Renal pelvis (tissue), 12 donors: Measurements from ENCODE around the gene UTP15. TPM values are rescaled to one million over a fixed set of nuclear protein-coding genes. Genes with fewer than 3 reads are reported as not detected.
A peak's percentile ranks its signal among the peaks of the same experiment; 100 is the strongest.

Experiments
- DNase-seq: peaks from one replicate; pipeline ENCODE4 v3.0.0-alpha.2; 2013
- long read RNA-seq, 16 experiments: transcript quantifications; one replicate each; lab custom pipeline, GENCODE V29; 2026
- polyA plus RNA-seq, 3 donors: library from polyadenylated mRNA; unstranded; fragments of 120-200 nt; gene quantifications; one replicate each; pipeline ENCODE4 v1.2.1, GENCODE V29; 2013; ENCODE audit not compliant: insufficient read length in 3 of 3

Gene UTP15, protein sequence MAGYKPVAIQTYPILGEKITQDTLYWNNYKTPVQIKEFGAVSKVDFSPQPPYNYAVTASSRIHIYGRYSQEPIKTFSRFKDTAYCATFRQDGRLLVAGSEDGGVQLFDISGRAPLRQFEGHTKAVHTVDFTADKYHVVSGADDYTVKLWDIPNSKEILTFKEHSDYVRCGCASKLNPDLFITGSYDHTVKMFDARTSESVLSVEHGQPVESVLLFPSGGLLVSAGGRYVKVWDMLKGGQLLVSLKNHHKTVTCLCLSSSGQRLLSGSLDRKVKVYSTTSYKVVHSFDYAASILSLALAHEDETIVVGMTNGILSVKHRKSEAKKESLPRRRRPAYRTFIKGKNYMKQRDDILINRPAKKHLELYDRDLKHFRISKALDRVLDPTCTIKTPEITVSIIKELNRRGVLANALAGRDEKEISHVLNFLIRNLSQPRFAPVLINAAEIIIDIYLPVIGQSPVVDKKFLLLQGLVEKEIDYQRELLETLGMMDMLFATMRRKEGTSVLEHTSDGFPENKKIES
- polyA plus RNA-seq: 10 to 100 TPM; 12.4 to 17.7 (median 15.2) TPM
- long read RNA-seq, donor 1, partial matches to known transcripts: 0 of 1 reads
- long read RNA-seq, donor 1, other reads (novel, unspliced or antisense): 0 of 1 reads
- long read RNA-seq, donor 2, partial matches to known transcripts: 6 of 8 reads
- long read RNA-seq, donor 2, other reads (novel, unspliced or antisense): 0 of 8 reads
- long read RNA-seq, donor 3, partial matches to known transcripts: 39 of 41 reads
- long read RNA-seq, donor 3, other reads (novel, unspliced or antisense): 0 of 41 reads
- long read RNA-seq, donor 4, partial matches to known transcripts: 0 of 2 reads
- long read RNA-seq, donor 4, other reads (novel, unspliced or antisense): 0 of 2 reads
- long read RNA-seq, donor 5: 0 reads
- long read RNA-seq, donor 6, partial matches to known transcripts: 0 of 4 reads
- long read RNA-seq, donor 6, other reads (novel, unspliced or antisense): 0 of 4 reads
- long read RNA-seq, donor 7, partial matches to known transcripts: 0 of 3 reads
- long read RNA-seq, donor 7, other reads (novel, unspliced or antisense): 0 of 3 reads
- long read RNA-seq, donor 8: 0 reads
- long read RNA-seq, donor 9, partial matches to known transcripts: 0 of 1 reads
- long read RNA-seq, donor 9, other reads (novel, unspliced or antisense): 0 of 1 reads
- long read RNA-seq, donor 10, partial matches to known transcripts: 0 of 1 reads
- long read RNA-seq, donor 10, other reads (novel, unspliced or antisense): 0 of 1 reads
- long read RNA-seq, donor 11, partial matches to known transcripts: 0 of 3 reads
- long read RNA-seq, donor 11, other reads (novel, unspliced or antisense): 0 of 3 reads
- long read RNA-seq, donor 12, partial matches to known transcripts: 0 of 3 reads
- long read RNA-seq, donor 12, other reads (novel, unspliced or antisense): 0 of 3 reads
- long read RNA-seq, donor 13, partial matches to known transcripts: 0 of 1 reads
- long read RNA-seq, donor 13, other reads (novel, unspliced or antisense): 0 of 1 reads
- long read RNA-seq, donor 14, transcript UTP15-201 (13 exons, 3,687 nt): major isoform, 5 of 5 reads
- long read RNA-seq, donor 14, partial matches to known transcripts: 0 of 5 reads
- long read RNA-seq, donor 14, other reads (novel, unspliced or antisense): 0 of 5 reads
- long read RNA-seq, donor 15, partial matches to known transcripts: 0 of 2 reads
- long read RNA-seq, donor 15, other reads (novel, unspliced or antisense): 0 of 2 reads
- long read RNA-seq, donor 16, partial matches to known transcripts: 0 of 1 reads
- long read RNA-seq, donor 16, other reads (novel, unspliced or antisense): 0 of 1 reads

DNA sequence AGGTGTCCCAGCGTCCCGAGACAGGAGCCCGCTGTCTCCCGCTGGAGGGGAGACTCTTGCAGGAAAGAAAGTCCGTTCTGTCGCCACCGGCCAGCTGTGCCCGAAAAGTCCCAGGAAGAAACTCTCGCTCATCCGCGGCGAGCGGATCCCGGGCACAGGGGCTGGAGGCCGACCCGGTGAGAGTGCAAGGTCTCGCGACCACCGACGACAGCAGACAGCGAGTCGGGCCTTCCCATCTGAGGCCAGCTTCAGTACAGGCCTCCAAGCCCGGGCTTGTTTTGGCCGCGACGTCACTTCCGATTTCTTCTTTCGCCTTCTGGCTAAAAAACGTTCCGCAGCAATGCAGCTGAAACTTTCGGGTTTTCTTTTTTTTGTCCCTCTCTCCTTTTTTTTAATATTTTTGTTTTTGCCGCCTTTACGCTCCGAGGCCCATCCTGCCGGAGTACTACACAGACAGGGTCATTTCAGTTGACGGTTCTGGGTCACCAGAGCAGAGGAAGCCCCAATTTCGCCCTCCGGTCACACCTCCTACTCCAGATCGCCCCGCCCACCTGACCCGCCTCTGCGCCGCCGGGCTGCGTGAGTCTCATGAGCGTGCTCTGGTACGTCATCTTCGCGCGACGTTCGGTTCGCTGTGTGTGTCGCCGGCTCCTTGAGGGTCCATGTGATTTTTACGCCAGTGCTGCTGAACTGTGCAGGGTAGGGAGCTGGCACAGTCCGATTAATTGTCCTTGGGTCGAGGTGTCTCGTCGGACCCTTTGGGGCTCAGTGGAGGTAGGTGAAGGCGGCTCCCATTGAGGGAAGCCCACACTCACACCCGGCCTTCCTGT lies at the start of gene UTP15, which contains the start of gene ANKRA2:
Gene UTP15 (plus strand): TSS at position 605 of the 830 bp plus-strand sequence. CDS start 1,602 bp downstream, outside the sequence.
Gene ANKRA2 (minus strand): TSS at position 501 of the 830 bp plus-strand sequence. CDS start 2,758 bp downstream, outside the sequence.
- DNase-seq: peak; percentile 99

DNA sequence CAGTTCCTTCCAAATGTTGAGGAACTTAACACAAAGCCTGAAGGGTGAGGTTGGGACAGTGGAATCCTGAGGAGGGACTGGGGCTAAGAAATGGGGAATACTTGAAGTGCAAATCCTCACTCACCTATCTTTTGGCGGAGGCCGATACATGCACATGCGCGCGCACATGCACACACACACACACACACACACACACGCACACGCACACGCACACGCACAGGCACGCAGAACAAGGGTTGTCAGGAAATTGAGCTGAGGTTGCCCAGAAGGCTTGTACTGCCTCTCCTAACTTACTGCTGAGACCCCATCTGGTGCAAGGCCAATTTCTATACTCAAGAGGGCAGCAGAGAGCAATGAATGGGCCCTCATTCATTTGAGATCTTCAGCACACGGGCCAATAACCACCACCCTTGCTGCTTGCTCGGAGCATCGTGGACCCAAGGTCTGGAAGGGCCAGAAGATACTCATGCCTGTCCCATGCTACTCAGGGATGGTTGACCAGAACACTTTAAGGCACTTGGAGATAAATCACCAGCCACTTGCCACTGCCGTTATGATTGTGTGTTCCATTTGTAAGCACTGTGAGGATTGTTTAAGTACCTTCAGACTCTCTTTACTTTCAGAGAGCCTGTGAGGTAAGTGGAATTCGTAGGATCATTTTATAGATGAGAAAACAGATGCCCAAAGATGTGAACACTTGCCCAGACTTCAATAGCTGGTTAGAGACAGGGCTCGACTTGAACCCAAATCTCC lies 45.8 kb upstream of the UTP15 start:
- peak; percentile 79 for DNase-seq

DNA sequence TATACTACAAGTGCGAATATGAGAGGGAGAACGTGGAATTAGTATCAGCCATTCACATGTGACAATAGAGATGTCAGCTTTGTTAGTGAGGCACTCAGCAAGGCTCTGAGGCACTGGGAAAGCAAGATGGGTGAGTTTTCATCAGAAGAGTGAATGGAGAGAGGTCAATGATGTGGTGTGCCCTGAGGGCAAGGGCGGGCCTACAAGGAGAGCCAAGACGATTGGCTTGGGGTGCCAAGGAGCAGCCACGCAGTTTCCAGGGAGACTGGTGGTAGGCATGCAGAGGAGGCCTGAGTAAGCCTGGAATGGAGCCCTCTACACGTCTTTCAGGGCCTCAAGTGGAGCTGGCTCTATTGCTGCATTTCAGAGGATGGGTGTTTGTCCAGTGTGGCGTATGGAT lies 42.6 kb upstream of the UTP15 start:
- no peak for DNase-seq

DNA sequence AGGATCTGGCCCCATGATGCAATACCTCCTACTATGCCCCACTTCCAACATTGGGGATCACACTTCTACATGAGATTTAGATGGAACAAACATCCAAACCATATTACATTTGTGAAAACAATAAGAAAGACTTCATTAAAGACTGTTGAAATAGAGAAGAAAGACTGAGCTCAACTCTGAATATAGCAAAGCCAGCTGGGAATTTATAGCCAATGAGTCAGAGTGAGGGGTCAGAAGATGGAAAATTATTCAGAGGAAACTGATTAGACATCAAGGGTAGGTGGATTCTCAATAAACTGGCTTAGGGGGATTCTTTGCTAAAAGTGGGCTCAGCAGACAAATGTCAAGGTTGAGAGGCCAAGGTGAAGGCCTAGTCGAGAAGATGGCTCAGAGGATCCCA lies 41.7 kb upstream of the UTP15 start:
- DNase-seq: no peak

DNA sequence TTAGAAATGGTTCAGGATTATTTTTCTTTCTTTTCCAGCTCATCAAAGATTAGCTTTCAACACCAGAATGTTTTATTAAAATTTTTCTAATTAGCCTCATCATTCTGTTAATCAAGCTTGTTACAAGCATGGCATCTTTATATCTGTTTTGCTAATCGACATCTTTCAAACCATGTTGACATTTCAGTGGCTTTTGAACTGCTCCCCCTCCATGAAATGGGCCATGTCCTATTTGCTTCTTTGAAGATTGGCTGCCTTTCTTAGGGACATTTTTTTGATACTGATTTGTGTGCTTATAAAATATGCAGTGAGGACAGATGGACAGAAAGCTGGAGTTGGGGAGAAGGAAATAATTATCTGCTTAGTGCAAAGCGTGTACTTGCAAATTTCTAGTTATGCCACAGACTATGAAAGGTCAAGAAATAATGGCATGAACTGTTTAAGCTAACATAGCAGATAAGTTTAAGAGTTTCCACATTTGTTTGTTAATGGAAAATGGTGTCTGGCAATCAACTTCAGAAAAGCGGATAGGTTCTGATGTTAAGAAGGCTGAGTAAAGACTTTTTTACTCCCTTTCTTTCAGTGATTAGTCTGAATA lies 39.8 kb upstream of the UTP15 start:
- DNase-seq: no peak

DNA sequence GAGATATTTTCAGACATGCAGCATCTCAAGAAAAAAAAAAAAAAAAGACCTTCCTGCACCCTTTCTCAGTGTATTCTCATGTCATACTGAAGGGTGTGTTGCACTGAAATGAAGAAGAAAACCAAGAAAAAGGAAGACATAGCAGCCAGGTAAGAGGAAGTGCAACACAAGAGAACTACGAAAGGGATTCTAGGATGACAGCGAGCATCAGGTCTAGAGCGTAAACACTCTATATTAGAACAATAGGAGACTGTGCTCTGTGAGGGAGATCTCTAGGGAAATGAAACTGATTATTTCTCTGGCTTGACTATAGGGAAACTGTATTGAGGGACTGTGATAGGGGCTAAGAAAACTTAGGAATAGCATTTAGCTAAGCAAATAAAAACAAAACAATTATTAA lies 37.3 kb upstream of the UTP15 start:
- no peak for DNase-seq

DNA sequence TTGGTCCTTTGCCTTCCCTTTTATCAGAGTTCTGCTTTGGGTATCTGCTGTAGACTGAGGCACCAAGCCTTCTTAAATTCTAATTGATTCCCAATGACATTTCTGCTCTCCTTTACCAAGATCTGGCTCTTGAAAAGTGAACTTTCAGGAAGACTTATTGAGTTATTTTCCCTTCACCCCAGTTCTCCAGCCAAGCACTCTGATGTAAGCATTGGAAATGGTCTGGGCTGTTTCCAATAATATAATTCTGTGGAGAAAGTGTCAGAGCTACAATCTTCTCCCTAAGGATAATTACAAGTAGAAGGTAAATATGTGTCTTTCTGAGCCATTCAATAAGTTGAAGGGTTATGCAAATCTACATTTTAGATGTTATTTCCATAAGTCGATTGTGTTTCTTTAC lies 36.5 kb upstream of the UTP15 start:
- DNase-seq: no peak

DNA sequence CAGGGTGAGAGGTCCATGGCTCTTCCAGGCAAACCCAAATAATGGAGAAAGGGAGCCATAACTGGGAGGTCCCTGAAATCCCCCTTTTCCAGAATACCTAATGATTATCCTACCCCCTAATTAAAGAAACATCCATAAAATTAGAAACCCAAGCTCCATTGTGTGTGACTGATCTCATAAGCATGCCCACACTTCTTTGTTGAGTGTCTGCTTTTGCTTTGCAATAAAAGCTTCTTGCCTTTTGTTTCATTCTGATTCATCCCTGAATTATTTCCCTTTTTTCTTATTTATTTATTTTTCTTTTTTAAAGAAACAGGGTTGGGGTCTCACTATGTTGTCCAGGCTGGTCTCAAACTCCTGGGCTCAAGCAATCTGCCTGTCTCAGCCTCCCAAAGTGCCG lies 34.2 kb upstream of the UTP15 start:
- no peak for DNase-seq

DNA sequence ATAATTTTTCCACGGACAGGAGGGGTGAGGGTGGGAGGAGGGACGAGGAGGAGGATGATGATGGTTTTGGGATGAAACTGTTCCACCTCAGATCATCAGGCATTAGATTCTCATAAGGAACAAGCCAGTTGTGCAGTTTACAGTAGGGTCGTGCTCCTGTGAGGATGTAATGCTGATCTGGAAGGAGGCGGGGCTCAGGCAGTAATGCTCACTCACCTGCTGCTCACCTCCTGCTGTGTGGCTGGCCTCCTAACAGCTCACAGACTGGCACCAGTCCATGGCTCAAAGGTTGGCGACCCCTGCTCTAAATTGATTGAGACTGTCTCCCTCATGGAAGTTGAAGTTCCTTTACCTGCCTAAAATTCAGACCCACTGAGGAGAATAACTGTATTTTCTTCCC lies 33.3 kb upstream of the UTP15 start:
- DNase-seq: no peak

DNA sequence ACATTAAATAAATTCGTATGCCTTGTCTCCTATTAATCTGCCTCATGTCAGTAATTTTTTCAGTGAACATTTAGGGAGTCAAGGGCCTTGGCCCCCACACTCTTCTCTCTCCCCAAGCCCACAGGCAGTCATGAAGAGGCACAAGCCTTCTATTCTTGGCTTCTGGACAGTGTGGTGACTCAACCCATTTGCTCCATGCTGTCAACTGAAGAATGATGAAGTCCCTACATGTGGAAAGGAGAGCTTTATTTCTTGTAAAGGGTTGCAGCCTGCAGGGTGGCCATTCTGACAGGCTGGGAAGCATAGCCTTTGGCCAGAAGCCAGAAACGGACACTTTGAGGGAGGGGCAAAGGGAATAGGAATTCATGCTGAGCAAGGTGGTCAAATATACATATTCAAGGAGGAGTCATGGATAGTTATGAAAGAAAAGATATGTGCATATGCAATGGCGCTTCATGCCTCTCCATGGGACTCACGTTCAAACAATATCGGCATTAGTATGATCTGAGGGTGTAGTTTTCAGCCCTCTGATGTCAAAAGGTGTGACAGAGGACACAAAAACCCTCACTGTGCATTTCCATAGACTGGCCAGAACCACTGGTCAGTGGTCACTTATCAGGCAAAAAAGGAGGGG lies 31.4 kb upstream of the UTP15 start:
- DNase-seq: no peak

DNA sequence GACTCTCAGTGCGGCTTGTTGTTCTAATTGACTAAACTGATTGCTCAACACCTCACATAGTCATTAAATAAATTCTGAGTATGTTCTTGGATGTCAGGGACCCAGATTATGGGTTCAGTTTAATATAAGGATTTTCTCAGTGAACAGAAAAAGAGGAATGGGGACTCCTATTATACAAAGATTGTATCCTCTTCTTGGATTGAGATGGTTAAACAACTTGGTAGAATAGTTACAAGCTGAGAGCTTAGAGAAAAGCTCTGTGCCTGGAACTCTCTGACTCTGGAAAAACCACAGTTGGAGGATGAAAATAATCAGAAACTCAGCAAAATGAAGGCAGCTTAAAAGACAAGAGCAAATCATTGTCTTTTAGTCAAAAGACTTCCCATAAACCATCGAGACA lies 30.6 kb upstream of the UTP15 start:
- no peak for DNase-seq

DNA sequence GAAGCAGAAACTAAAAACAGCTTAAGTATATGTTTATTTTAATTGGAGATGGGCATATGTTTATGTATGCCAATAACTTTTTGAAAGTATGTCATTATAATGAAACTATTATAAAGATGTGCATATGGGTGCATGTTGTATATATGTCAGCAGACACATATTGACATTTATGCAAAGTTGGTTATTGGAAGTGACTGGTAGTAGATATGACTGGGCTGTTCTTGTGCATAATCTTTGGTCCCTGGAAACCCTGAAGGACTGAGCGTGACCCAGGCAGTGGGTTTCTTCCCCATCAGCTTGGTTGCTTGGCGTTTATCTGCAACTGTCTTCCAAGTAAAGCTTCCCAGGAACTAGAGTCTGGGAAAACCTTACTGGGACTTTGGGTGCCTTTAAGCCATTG lies 25.8 kb upstream of the UTP15 start:
- DNase-seq: no peak

DNA sequence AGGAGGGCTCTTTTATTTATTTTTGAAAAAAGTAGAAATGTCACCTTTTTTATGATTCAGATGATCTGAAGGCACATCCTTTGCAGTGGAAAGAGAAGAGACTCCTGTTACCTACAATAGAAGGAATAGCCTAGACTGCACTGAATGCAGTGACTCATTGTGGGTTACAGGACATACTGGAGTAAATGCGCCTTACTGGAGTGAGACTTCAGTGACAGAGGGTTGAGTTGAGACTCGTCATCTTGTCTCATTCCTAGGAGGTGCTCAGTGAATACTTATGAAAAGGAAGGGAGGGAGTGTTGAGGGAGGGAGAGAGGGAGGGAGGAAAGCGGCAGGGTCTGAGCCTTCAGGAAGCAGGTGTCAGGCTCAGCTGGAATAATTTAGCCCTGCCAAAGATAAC lies 25.4 kb upstream of the UTP15 start:
- no peak for DNase-seq

DNA sequence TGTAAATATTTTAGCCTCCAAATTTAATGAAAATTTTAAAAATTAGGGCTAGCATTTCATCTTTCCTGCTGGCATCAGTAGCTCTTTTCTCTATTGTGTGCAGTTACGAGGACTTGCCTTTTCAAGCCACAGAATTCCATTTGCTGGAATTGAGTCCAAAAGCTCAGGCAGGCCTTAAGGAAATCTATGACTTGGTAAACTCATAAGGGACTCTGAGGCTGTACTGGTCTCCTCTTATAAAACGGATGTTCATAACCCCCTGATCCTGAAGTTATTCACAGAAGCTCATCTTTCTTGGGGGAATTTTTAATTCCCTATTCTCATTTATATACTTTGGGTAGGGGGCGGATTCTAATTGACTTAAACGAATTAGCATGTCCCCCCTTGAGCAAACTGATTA lies 23.5 kb upstream of the UTP15 start:
- DNase-seq: no peak

DNA sequence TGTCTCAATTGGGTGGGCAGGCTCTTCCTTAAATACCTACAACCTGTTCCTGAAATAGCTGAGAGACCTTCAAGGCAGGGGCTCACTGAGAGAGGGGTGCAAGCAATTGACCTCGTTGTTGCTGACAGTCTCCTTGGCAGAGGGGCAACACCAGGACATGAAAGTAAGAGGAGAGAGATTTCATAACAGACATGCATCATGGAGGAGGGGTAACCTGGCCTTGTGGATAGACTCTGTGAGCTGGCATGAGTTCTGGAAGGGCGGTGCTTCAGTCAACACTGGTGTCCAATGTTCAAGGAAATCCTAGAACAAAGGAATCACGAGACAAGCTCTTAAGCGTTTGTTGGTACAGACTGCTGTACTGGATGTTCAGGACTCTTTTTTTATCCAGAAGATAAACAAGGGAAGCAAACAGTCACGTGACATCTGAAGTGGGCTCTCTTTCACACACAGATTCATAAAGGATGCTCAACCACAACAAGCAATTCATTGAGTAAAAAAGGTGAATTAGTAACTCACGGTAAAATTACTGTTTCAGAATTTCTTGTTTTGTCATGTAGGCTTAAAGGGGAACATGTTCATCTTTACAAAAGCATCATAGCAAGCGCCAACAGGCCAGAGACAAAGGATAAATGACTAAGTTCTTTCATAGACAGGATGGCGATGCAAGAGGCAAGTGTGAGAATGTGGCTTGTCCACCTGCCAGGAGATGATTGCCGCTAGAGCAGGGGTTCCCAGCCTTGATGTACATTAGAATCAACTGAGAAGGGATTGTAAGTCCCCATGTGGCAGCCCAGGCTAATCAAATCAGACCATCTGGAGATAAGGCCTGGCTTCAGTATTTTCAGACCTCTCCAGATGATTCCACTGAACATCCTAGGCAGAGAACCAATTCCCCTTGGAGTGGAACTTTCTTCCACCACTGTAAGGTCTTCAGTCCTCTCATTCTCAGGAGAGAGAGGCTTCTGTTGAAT lies 20.8 kb upstream of the UTP15 start:
- DNase-seq: no peak

DNA sequence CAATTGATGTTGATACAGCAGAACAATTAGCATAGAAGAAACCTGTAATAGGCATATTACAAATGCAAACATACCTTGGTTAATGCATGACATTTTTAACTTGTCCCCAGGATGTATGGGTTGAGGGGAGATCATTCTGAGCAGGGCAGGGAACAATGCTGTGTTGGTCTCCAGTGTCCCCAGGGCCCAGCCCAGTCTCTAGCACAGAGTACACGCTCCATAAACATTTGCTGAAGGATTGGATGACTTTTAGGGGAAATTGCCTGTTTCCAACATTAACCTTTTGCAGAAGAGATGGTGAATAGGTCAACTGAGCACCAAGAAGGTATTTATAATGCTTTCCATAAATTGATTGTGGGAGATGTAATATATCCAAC lies 20.2 kb upstream of the UTP15 start:
- no peak for DNase-seq

DNA sequence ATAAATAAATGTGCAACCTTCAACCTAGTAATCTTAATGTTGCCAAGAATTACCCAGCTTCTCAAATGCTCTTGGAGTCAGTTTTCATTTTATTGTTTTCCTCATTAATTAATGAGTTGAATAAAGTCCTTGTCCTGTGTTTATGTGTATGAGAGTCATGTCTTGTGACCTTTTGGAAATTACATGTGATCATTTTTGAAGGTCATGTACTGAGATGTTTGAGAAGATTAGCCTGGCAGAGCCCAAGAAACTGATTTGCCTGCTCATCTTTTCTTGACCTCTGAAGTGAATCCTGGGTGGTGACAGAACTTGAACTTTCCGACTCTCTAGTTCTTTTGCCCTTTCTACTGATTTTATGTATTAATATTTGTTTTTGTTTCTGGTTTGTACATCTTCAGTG lies 15.5 kb upstream of the UTP15 start:
- no peak for DNase-seq
